Measurements from ENCODE around the gene POLR2A. TPM values are rescaled to one million over a fixed set of nuclear protein-coding genes. Genes with fewer than 3 reads are reported as not detected.

Gene POLR2A
- total RNA-seq, 1 experiment from 2014 or later = 89.6 TPM

- TF ChIP-seq CTCF (IDR thresholded peaks at IDR 0.05; ENCODE audit: unreplicated experiment) = no peak
- Mint-ChIP-seq H3K4me3 (ENCODE audit: unreplicated experiment) (no peak overlapping the region), H3K27ac (ENCODE audit: low read depth, unreplicated experiment) (no peak overlapping the region), H3K9me3 (ENCODE audit: unreplicated experiment) (no peaks in the 10 kb centered on the region), H3K4me1 (ENCODE audit: insufficient read depth, unreplicated experiment) (no peaks in the 10 kb centered on the region), H3K27me3 (ENCODE audit: insufficient read depth, unreplicated experiment) (no peaks in the 10 kb centered on the region), H3K36me3 (ENCODE audit: insufficient read depth, unreplicated experiment) (peaks cover 92% of the 10 kb centered on the region)
- intact Hi-C loops (cut with micrococcal nuclease) = no loop called here
- BruUV-seq (replicated peaks) = no TSS peak
- DNase-seq (ENCODE audit: unreplicated experiment) = no peak
- ChIA-PET POLR2A (interaction anchor here (0.6 to 1.8 kb wide), 4 partner anchors 23 to 67 kb away, joined by 3 to 5 read pairs (median 4); no protein-coding TSS in a partner anchor), CTCF (interaction anchor here (1.2 to 3.9 kb wide), 3 partner anchors 23 to 72 kb away, joined by 4 to 36 read pairs (median 6); partner anchors contain the start of gene SENP3)
Observed at GRCh38 chr17:7508846-7509245, 24.7 kb downstream of the POLR2A start.

DNA sequence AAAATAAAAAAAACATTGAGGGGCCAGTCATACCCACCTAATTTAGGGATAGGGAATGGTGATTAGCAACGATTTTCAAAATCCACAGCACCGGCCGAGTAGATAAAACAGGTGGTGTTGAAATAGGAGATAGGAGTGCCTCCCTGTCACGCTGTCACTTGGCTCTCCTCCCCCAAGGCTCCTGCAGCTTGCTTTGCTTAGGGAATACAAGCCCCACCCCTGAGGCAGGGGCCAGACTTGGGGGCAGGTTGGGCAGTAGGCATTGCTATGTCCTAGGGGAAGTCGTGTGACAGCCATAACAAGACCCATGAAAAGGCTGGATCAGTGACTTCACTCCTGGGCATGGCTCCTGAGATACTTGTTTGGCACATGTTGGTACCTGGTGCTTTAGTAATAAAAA lies 25.8 kb downstream of the POLR2A start:
- TF ChIP-seq CTCF (IDR thresholded peaks at IDR 0.05; ENCODE audit: unreplicated experiment) = no peak
- no TSS peak for BruUV-seq (replicated peaks)
- H3K9me3 Mint-ChIP-seq (ENCODE audit: unreplicated experiment) = no peaks in the 10 kb centered on the region
- H3K27me3 Mint-ChIP-seq (ENCODE audit: insufficient read depth, unreplicated experiment) = no peaks in the 10 kb centered on the region
- intact Hi-C loops (cut with micrococcal nuclease) = loop anchor here (10.0 kb wide), 1 partner anchor 175 kb away; the partner anchor contains the start of genes TP53 and WRAP53
- H3K27ac Mint-ChIP-seq (ENCODE audit: low read depth, unreplicated experiment) = no peak overlapping the region
- H3K4me1 Mint-ChIP-seq (ENCODE audit: insufficient read depth, unreplicated experiment) = no peaks in the 10 kb centered on the region
- peaks cover 90% of the 10 kb centered on the region for H3K36me3 Mint-ChIP-seq (ENCODE audit: insufficient read depth, unreplicated experiment)
- DNase-seq (ENCODE audit: unreplicated experiment) = no peak
- ChIA-PET POLR2A (no interaction called here), CTCF (interaction anchor here (0.9 to 3.9 kb wide), 3 partner anchors 16 to 51 kb away, joined by 3 to 36 read pairs (median 6); partner anchors contain the start of gene SENP3)
- no peak overlapping the region for H3K4me3 Mint-ChIP-seq (ENCODE audit: unreplicated experiment)

- H3K27ac Mint-ChIP-seq (ENCODE audit: low read depth, unreplicated experiment) = no peak overlapping the region
- intact Hi-C loops (cut with micrococcal nuclease) = loop anchor here (10.0 kb wide), 1 partner anchor 174 kb away; the partner anchor contains the start of genes TP53 and WRAP53
- H3K9me3 Mint-ChIP-seq (ENCODE audit: unreplicated experiment) = no peaks in the 10 kb centered on the region
- no peak for TF ChIP-seq CTCF (IDR thresholded peaks at IDR 0.05; ENCODE audit: unreplicated experiment)
- H3K36me3 Mint-ChIP-seq (ENCODE audit: insufficient read depth, unreplicated experiment) = peaks cover 79% of the 10 kb centered on the region
- no peaks in the 10 kb centered on the region for H3K27me3 Mint-ChIP-seq (ENCODE audit: insufficient read depth, unreplicated experiment)
- no peaks in the 10 kb centered on the region for H3K4me1 Mint-ChIP-seq (ENCODE audit: insufficient read depth, unreplicated experiment)
- POLR2A ChIA-PET = interaction anchor here (0.6 kb wide), 1 partner anchor 174 kb away, joined by 3 read pairs; no protein-coding TSS in a partner anchor
- DNase-seq (ENCODE audit: unreplicated experiment) = no peak
- no peak overlapping the region for H3K4me3 Mint-ChIP-seq (ENCODE audit: unreplicated experiment)
- CTCF ChIA-PET = no interaction called here
- no TSS peak for BruUV-seq (replicated peaks)
Observed at GRCh38 chr17:7511108-7511507, 26.9 kb downstream of the POLR2A start.

GRCh38 chr17:7512105-7512504 lies 27.9 kb downstream of the POLR2A start:
- TF ChIP-seq CTCF (IDR thresholded peaks at IDR 0.05; ENCODE audit: unreplicated experiment) = no peak
- peaks cover 74% of the 10 kb centered on the region for H3K36me3 Mint-ChIP-seq (ENCODE audit: insufficient read depth, unreplicated experiment)
- ChIA-PET POLR2A (interaction anchor here (1.8 to 7.6 kb wide), 2 partner anchors 25 to 49 kb away, joined by 5 to 65 read pairs; partner anchors contain the start of gene SENP3), CTCF (interaction anchor here (0.6 to 4.7 kb wide), 3 partner anchors 20 to 156 kb away, joined by 3 to 123 read pairs (median 5); partner anchors contain the start of genes SENP3 and TNFSF13)
- intact Hi-C loops (cut with micrococcal nuclease) = loop anchor here (10.0 kb wide), 1 partner anchor 173 kb away; the partner anchor contains the start of genes TP53 and WRAP53
- no peaks in the 10 kb centered on the region for H3K27me3 Mint-ChIP-seq (ENCODE audit: insufficient read depth, unreplicated experiment)
- no TSS peak for BruUV-seq (replicated peaks)
- DNase-seq (ENCODE audit: unreplicated experiment) = no peak
- no peak overlapping the region for H3K27ac Mint-ChIP-seq (ENCODE audit: low read depth, unreplicated experiment)
- H3K4me3 Mint-ChIP-seq (ENCODE audit: unreplicated experiment) = no peak overlapping the region
- H3K9me3 Mint-ChIP-seq (ENCODE audit: unreplicated experiment) = no peaks in the 10 kb centered on the region
- no peaks in the 10 kb centered on the region for H3K4me1 Mint-ChIP-seq (ENCODE audit: insufficient read depth, unreplicated experiment)

Data from MCF 10A (cell line).